Central memory CD4-positive, alpha-beta T cell (primary cell): ENCODE measurements around the gene SRSF1.
"Not testable (repeated sequence)": the region's sequence is repeated elsewhere in the genome, so short reads cannot be mapped to it uniquely, and the experiment has no call there.

Source experiments
- DNase-seq: peaks from one replicate; pipeline ENCODE4 v3.0.0; 2022
- total RNA-seq, 3 experiments: gene quantifications; one replicate each; lab custom pipeline; 2026; lab: John Stamatoyannopoulos, UW

SRSF1 gene
- total RNA-seq, result 116 to 294 (median 151) reads per million in 3 experiments

- peak; percentile 98 for DNase-seq
Observed at GRCh38 chr17:58006924-58007780, at the start of gene SRSF1. TSS of gene SRSF1 (minus strand) at chr17:58007246. CDS start at chr17:58007137, 109 bp downstream.

GRCh38 chr17:58056476-58056875 lies 49.4 kb upstream of the SRSF1 start:
- no peak for DNase-seq

- no peak for DNase-seq
Observed at GRCh38 chr17:58054641-58055040, 47.6 kb upstream of the SRSF1 start.

GRCh38 chr17:58052945-58053715 lies 46.1 kb upstream of the SRSF1 start:
- no peak for DNase-seq

GRCh38 chr17:58052407-58052806 lies 45.4 kb upstream of the SRSF1 start:
- DNase-seq, result no peak

- no peak for DNase-seq
Observed at GRCh38 chr17:58051468-58051867, 44.4 kb upstream of the SRSF1 start.

- no peak for DNase-seq
Observed at GRCh38 chr17:58050966-58051365, 43.9 kb upstream of the SRSF1 start.

- DNase-seq, result no peak
Observed at GRCh38 chr17:58049533-58049932, 42.5 kb upstream of the SRSF1 start.

- DNase-seq, result no peak
Observed at GRCh38 chr17:58047376-58048150, 40.5 kb upstream of the SRSF1 start.

- no peak for DNase-seq
Observed at GRCh38 chr17:58046239-58047094, 39.4 kb upstream of the SRSF1 start.

GRCh38 chr17:58044256-58044655 lies 37.2 kb upstream of the SRSF1 start:
- DNase-seq, result not testable (repeated sequence)

GRCh38 chr17:58043221-58044181 lies 36.5 kb upstream of the SRSF1 start:
- no peak for DNase-seq

GRCh38 chr17:58041161-58041560 lies 34.1 kb upstream of the SRSF1 start:
- no peak for DNase-seq

- no peak for DNase-seq
Observed at GRCh38 chr17:58040386-58040785, 33.3 kb upstream of the SRSF1 start.

GRCh38 chr17:58039975-58040374 lies 32.9 kb upstream of the SRSF1 start:
- no peak for DNase-seq

GRCh38 chr17:58032691-58033415 lies 25.8 kb upstream of the SRSF1 start:
- DNase-seq, result no peak

GRCh38 chr17:58028578-58028977 lies 21.5 kb upstream of the SRSF1 start:
- DNase-seq, result no peak

GRCh38 chr17:58020401-58020800 lies 13.4 kb upstream of the SRSF1 start:
- DNase-seq, result no peak

GRCh38 chr17:58019521-58019920 lies 12.5 kb upstream of the SRSF1 start:
- no peak for DNase-seq

GRCh38 chr17:58019039-58019438 lies 12.0 kb upstream of the SRSF1 start:
- DNase-seq, result no peak
